ENCODE results near the gene CNN3.

Gene CNN3

DNA sequence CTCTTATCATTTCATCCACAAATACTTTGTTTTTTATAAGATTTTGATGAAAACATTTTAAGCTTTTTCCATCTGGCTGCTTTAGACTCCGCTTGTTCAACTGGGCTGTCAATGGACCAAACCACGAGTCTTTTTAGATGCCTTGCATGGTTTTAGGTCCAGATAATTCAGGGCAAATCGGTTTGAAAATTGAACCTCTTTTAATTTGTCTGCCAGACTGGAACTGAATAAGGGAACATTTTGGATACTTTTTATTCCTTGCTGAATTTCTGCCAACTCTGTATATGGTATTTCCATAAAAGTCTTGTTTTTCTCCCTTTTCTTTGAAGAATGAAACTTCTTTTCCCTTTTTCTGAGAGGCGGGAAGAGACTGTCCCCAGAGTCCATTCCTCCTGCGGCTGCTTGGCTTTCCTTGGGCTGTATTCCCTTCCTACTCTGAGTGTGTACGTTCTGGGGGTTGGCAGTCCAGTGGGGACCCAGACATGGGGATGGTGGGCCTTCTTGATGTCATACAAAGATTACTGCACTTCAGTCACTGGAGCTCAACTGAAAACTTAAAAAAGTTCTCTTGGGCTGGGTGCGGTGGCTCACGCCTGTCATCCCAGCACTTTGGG, 46.5 kb upstream of the CNN3 start:
- no peak overlapping the region for H3K27ac ChIP-seq (ENCODE audit: extremely low read depth, low read depth, low read length)
- no peak overlapping the region for H3K4me3 ChIP-seq (ENCODE audit: low read depth, low read length)
- H3K4me1 ChIP-seq (ENCODE audit: control insufficient read depth, insufficient read depth, low read length) = no peaks in the 10 kb centered on the region
- TF ChIP-seq, protein P1, sequence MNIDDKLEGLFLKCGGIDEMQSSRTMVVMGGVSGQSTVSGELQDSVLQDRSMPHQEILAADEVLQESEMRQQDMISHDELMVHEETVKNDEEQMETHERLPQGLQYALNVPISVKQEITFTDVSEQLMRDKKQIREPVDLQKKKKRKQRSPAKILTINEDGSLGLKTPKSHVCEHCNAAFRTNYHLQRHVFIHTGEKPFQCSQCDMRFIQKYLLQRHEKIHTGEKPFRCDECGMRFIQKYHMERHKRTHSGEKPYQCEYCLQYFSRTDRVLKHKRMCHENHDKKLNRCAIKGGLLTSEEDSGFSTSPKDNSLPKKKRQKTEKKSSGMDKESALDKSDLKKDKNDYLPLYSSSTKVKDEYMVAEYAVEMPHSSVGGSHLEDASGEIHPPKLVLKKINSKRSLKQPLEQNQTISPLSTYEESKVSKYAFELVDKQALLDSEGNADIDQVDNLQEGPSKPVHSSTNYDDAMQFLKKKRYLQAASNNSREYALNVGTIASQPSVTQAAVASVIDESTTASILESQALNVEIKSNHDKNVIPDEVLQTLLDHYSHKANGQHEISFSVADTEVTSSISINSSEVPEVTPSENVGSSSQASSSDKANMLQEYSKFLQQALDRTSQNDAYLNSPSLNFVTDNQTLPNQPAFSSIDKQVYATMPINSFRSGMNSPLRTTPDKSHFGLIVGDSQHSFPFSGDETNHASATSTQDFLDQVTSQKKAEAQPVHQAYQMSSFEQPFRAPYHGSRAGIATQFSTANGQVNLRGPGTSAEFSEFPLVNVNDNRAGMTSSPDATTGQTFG (tag by site-specific recombination; IDR thresholded peaks at IDR 0.05; ENCODE audit: borderline replicate concordance) = no peak
- no peak for TF ChIP-seq HOXC10 (CRISPR knock-in tag; IDR thresholded peaks at IDR 0.05)
- TF ChIP-seq, protein P2, sequence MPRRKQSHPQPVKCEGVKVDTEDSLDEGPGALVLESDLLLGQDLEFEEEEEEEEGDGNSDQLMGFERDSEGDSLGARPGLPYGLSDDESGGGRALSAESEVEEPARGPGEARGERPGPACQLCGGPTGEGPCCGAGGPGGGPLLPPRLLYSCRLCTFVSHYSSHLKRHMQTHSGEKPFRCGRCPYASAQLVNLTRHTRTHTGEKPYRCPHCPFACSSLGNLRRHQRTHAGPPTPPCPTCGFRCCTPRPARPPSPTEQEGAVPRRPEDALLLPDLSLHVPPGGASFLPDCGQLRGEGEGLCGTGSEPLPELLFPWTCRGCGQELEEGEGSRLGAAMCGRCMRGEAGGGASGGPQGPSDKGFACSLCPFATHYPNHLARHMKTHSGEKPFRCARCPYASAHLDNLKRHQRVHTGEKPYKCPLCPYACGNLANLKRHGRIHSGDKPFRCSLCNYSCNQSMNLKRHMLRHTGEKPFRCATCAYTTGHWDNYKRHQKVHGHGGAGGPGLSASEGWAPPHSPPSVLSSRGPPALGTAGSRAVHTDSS (tag by site-specific recombination; IDR thresholded peaks at IDR 0.05) = no peak
- no peaks in the 10 kb centered on the region for H3K9me3 ChIP-seq (ENCODE audit: control insufficient read depth, insufficient read depth, low read depth, low read length)
- POLR2A ChIA-PET = no interaction called here
- H3K36me3 ChIP-seq (ENCODE audit: control insufficient read depth in 2 of 2, insufficient read depth in 1 of 2, low read length in 2 of 2) = no peaks in the 10 kb centered on the region
- CTCF ChIA-PET = interaction anchor here (0.5 kb wide), 1 partner anchor 524 kb away, joined by 3 read pairs; no protein-coding TSS in a partner anchor

DNA sequence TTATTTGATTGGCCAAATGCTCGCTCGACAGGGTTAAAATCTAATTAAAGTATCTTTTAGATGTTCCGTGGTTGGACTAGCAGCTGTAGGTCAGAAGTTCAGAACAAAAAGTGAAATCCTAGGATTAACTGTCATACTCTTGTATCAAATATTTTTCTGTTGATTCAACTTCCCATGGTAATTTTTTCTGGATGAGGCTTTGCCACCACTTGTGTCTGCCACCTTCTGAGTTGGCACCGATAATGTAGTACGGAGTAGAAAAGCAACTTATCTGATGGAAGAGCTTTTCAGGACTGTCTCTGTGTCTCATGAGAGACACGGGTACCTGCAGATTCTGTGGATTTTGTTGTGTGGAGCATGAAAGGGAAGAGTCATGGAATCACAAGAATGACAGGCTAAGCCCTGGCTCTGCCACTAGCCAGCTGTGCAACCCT, 44.6 kb upstream of the CNN3 start:
- ChIA-PET POLR2A (interaction anchor here (0.6 kb wide), 1 partner anchor 70 kb away, joined by 6 read pairs; no protein-coding TSS in a partner anchor), CTCF (no interaction called here)
- no peak overlapping the region for H3K4me3 ChIP-seq (ENCODE audit: low read depth, low read length)
- H3K4me1 ChIP-seq (ENCODE audit: control insufficient read depth, insufficient read depth, low read length) = no peaks in the 10 kb centered on the region
- H3K9me3 ChIP-seq (ENCODE audit: control insufficient read depth, insufficient read depth, low read depth, low read length) = no peaks in the 10 kb centered on the region
- H3K36me3 ChIP-seq (ENCODE audit: control insufficient read depth in 2 of 2, insufficient read depth in 1 of 2, low read length in 2 of 2) = no peaks in the 10 kb centered on the region
- TF ChIP-seq ZNF174 (tag by site-specific recombination; IDR thresholded peaks at IDR 0.05) = no peak
- no peak for TF ChIP-seq SP7 (tag by site-specific recombination; IDR thresholded peaks at IDR 0.05)
- no peak for TF ChIP-seq ZNF792 (tag by site-specific recombination; IDR thresholded peaks at IDR 0.05)
- no peak for TF ChIP-seq ZNF529 (tag by site-specific recombination; IDR thresholded peaks at IDR 0.05; ENCODE audit: insufficient replicate concordance)
- TF ChIP-seq SP2 (tag by site-specific recombination; IDR thresholded peaks at IDR 0.05) = no peak
- TF ChIP-seq ZNF132 (tag by site-specific recombination; IDR thresholded peaks at IDR 0.05; ENCODE audit: borderline replicate concordance) = no peak
- TF ChIP-seq ZNF560 (tag by site-specific recombination; IDR thresholded peaks at IDR 0.05; ENCODE audit: borderline replicate concordance) = no peak
- TF ChIP-seq, protein P3, sequence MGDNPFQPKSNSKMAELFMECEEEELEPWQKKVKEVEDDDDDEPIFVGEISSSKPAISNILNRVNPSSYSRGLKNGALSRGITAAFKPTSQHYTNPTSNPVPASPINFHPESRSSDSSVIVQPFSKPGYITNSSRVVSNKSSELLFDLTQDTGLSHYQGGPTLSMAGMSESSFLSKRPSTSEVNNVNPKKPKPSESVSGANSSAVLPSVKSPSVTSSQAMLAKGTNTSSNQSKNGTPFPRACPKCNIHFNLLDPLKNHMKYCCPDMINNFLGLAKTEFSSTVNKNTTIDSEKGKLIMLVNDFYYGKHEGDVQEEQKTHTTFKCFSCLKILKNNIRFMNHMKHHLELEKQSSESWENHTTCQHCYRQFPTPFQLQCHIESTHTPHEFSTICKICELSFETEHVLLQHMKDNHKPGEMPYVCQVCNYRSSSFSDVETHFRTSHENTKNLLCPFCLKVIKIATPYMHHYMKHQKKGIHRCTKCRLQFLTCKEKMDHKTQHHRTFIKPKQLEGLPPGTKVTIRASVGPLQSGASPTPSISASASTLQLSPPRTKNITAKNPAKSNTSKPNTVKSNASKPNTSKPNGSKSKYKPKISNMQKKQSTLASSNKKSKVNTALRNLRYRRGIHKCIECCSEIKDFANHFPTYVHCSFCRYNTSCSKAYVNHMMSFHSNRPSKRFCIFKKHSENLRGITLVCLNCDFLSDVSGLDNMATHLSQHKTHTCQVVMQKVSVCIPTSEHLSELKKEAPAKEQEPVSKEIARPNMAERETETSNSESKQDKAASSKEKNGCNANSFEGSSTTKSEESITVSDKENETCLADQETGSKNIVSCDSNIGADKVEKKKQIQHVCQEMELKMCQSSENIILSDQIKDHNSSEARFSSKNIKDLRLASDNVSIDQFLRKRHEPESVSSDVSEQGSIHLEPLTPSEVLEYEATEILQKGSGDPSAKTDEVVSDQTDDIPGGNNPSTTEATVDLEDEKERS (tag by site-specific recombination; IDR thresholded peaks at IDR 0.05) = no peak
- TF ChIP-seq ZNF302 (tag by site-specific recombination; IDR thresholded peaks at IDR 0.05; ENCODE audit: low read depth) = no peak
- TF ChIP-seq ZNF777 (tag by site-specific recombination; IDR thresholded peaks at IDR 0.05; ENCODE audit: borderline replicate concordance) = no peak
- TF ChIP-seq ZNF223 (tag by site-specific recombination; IDR thresholded peaks at IDR 0.05) = no peak
- H3K27ac ChIP-seq (ENCODE audit: extremely low read depth, low read depth, low read length) = no peak overlapping the region

DNA sequence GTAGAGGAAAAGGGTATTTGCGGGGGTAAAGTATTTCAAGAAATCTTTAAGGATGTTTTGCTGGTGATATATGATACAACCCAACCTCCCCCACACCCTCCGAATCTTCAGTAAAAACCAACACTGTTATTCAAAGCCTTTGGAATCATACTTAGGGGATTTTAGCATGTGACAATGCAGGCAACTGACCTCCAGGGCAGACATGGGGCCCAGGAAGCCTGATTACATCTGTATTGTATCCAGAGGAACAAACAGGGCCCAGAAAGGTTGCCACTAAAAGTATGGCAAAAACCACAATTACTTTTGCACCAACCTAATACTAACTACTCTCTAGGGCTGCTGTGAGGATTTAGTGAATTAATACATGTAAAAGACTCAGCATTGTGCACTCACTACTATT, 43.9 kb upstream of the CNN3 start:
- POLR2A ChIA-PET = no interaction called here
- Histone ChIP-seq H3K4me1 (ENCODE audit: control insufficient read depth, insufficient read depth, low read length) (no peaks in the 10 kb centered on the region), H3K27ac (ENCODE audit: extremely low read depth, low read depth, low read length) (no peak overlapping the region), H3K4me3 (ENCODE audit: low read depth, low read length) (no peak overlapping the region), H3K36me3 (ENCODE audit: control insufficient read depth in 2 of 2, insufficient read depth in 1 of 2, low read length in 2 of 2) (no peaks in the 10 kb centered on the region), H3K9me3 (ENCODE audit: control insufficient read depth, insufficient read depth, low read depth, low read length) (no peaks in the 10 kb centered on the region)
- TF ChIP-seq OSR2 (tag by site-specific recombination; IDR thresholded peaks at IDR 0.05) (no peak), ZBTB20 (tag by site-specific recombination; IDR thresholded peaks at IDR 0.05) (0 out of 2 replicates have a peak, but pooled peaks have one; percentile 16), MZF1 (tag by site-specific recombination; IDR thresholded peaks at IDR 0.05; ENCODE audit: borderline replicate concordance) (peak; percentile 79; the same call in 1 of the 2 replicates)
- CTCF ChIA-PET = no interaction called here

All from HEK293 (cell line).